Stimulated activated CD4-positive, alpha-beta T cell treated with anti-CD3 and anti-CD28 coated beads, Interleukin-2, amount 100 ng/mL, for 48 hours (primary cell): ENCODE results near the gene RNGTT.
"Not testable (repeated sequence)": the region's sequence is repeated elsewhere in the genome, so short reads cannot be mapped to it uniquely, and the experiment has no call there.

ENCODE experiments used
- DNase-seq, 2 donors: peaks; one replicate each; pipeline ENCODE4 v3.0.0-alpha.2; 2020

RNGTT gene

GRCh38 chr6:88858455-88858854 is 105.0 kb downstream of the RNGTT start:
- no peak for DNase-seq

GRCh38 chr6:88856566-88856965 is 106.9 kb downstream of the RNGTT start:
- no peak for DNase-seq

GRCh38 chr6:88855541-88856147 is 107.8 kb downstream of the RNGTT start:
- no peak for DNase-seq

- no peak for DNase-seq
Measured at GRCh38 chr6:88852775-88853174, 110.6 kb downstream of the RNGTT start.

- no peak for DNase-seq
Measured at GRCh38 chr6:88852000-88852399, 111.4 kb downstream of the RNGTT start.

- no peak for DNase-seq
Measured at GRCh38 chr6:88848870-88849269, 114.5 kb downstream of the RNGTT start.

GRCh38 chr6:88843040-88843439 is 120.4 kb downstream of the RNGTT start:
- no peak for DNase-seq

GRCh38 chr6:88842320-88842719 is 121.1 kb downstream of the RNGTT start:
- no peak for DNase-seq

- DNase-seq, result no peak
Measured at GRCh38 chr6:88840796-88841539, 122.5 kb downstream of the RNGTT start.

- DNase-seq, result no peak
Measured at GRCh38 chr6:88840289-88840688, 123.1 kb downstream of the RNGTT start.

GRCh38 chr6:88839280-88839679 is 124.1 kb downstream of the RNGTT start:
- DNase-seq, result no peak

- no peak for DNase-seq
Measured at GRCh38 chr6:88835210-88835609, 128.2 kb downstream of the RNGTT start.

- not testable (repeated sequence) for DNase-seq
Measured at GRCh38 chr6:88833071-88833470, 130.3 kb downstream of the RNGTT start.

- DNase-seq, result not testable (repeated sequence)
Measured at GRCh38 chr6:88827599-88827998, 135.8 kb downstream of the RNGTT start.

- DNase-seq, result no peak
Measured at GRCh38 chr6:88825856-88826255, 137.6 kb downstream of the RNGTT start.

GRCh38 chr6:88823998-88824397 is 139.4 kb downstream of the RNGTT start:
- no peak for DNase-seq

- DNase-seq, result no peak
Measured at GRCh38 chr6:88815491-88815890, 147.9 kb downstream of the RNGTT start.

GRCh38 chr6:88814909-88815308 is 148.5 kb downstream of the RNGTT start:
- no peak for DNase-seq

GRCh38 chr6:88813045-88813444 is 150.4 kb downstream of the RNGTT start:
- DNase-seq, result no peak

- DNase-seq, result no peak
Measured at GRCh38 chr6:88810701-88811100, 152.7 kb downstream of the RNGTT start.

- no peak for DNase-seq
Measured at GRCh38 chr6:88810089-88810488, 153.3 kb downstream of the RNGTT start.

GRCh38 chr6:88808381-88808780 is 155.0 kb downstream of the RNGTT start:
- no peak for DNase-seq

- DNase-seq, result no peak
Measured at GRCh38 chr6:88807622-88808021, 155.8 kb downstream of the RNGTT start.

- DNase-seq, result no peak
Measured at GRCh38 chr6:88806728-88807127, 156.7 kb downstream of the RNGTT start.

GRCh38 chr6:88804701-88805100 is 158.7 kb downstream of the RNGTT start:
- DNase-seq, result no peak
